Calu3 (cell line): ENCODE results near the gene PRAMEF8. TPM values are rescaled to one million over a fixed set of nuclear protein-coding genes. Genes with fewer than 3 reads are reported as not detected.
"Not testable (repeated sequence)": the region's sequence is repeated elsewhere in the genome, so short reads cannot be mapped to it uniquely, and the experiment has no call there.

ENCODE experiments used
- BruUV-seq: library from RNA; stranded (reverse); fragments of 400-500 nt; replicated peaks from 2 replicates; lab custom pipeline; 2021; lab: Mats Ljungman, UMichigan
- CTCF ChIA-PET: fragments of 300-600 bp; sonication (Branson Sonifier 250); formaldehyde crosslinking; loops from one replicate; lab custom pipeline; 2022; ENCODE audit warnings: antibody characterized with exemption; lab: Charles Lee
- DNase-seq: peaks from one replicate; pipeline ENCODE4 v3.0.0; 2022
- H3K27ac Mint-ChIP-seq: one replicate; pipeline ENCODE4 v1.8.0; 2022; ENCODE audit warnings: mixed read lengths; ENCODE audit not compliant: unreplicated experiment
- H3K27me3 Mint-ChIP-seq: one replicate; pipeline ENCODE4 v1.8.0; 2022; ENCODE audit warnings: mixed read lengths; ENCODE audit not compliant: unreplicated experiment
- H3K36me3 Mint-ChIP-seq: one replicate; pipeline ENCODE4 v1.8.0; 2022; ENCODE audit warnings: mild to moderate bottlenecking, moderate library complexity, mixed read lengths; ENCODE audit not compliant: insufficient read depth, unreplicated experiment
- H3K4me1 Mint-ChIP-seq: one replicate; pipeline ENCODE4 v1.8.0; 2022; ENCODE audit warnings: mild to moderate bottlenecking, low read depth, mixed read lengths; ENCODE audit not compliant: unreplicated experiment
- H3K4me3 Mint-ChIP-seq: one replicate; pipeline ENCODE4 v1.8.0; 2022; ENCODE audit warnings: mild to moderate bottlenecking, low read depth, moderate library complexity, mixed read lengths; ENCODE audit not compliant: unreplicated experiment
- H3K9me3 Mint-ChIP-seq: one replicate; pipeline ENCODE4 v1.8.0; 2022; ENCODE audit warnings: low read depth, mixed read lengths; ENCODE audit not compliant: unreplicated experiment
- intact Hi-C: fragments of 100-400 bp; cut with micrococcal nuclease; formaldehyde crosslinking; loops from one replicate; pipeline ENCODE4 v1.10.0; 2022; ENCODE audit not compliant: unreplicated experiment
- total RNA-seq: library from RNA; stranded (reverse); gene quantifications from 2 replicates; pipeline ENCODE4 v1.2.3, GENCODE V29; 2022

PRAMEF8 gene
- total RNA-seq, 1 experiment from 2014 or later: not detected

DNA sequence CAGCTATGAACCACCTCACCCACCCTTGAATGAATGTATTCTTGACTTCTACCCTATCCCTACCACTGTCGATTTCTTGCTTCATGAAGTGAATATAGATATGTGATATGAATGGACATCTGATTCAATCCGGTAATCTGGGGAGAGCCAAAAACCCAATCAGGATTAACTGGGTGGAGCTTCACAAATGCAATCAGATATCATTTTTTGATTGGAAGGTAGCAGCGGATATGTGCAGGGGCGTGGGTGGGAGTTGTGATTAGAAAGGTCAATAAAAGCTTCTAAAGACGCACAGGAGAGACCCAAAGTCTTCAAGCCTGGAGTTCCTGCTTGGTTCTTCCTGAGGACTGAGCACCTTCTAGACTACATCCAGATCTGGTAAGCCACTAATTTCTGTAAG is 31.0 kb downstream of the PRAMEF8 start, which contains the start of gene PRAMEF5:
TSS of gene PRAMEF5 (plus strand) at position 301 of the 400 bp plus-strand sequence. CDS start 5,071 bp downstream, outside the sequence.
- DNase-seq, BruUV-seq, intact Hi-C loops, H3K9me3 Mint-ChIP-seq, H3K4me1 Mint-ChIP-seq, H3K27ac Mint-ChIP-seq, CTCF ChIA-PET, H3K4me3 Mint-ChIP-seq, H3K27me3 Mint-ChIP-seq, H3K36me3 Mint-ChIP-seq: not testable (repeated sequence)

- H3K4me3 Mint-ChIP-seq, DNase-seq, H3K9me3 Mint-ChIP-seq, H3K4me1 Mint-ChIP-seq, BruUV-seq, H3K27ac Mint-ChIP-seq, CTCF ChIA-PET, H3K36me3 Mint-ChIP-seq, intact Hi-C loops, H3K27me3 Mint-ChIP-seq: not testable (repeated sequence)
Observed at GRCh38 chr1:13247122-13247521, 37.8 kb downstream of the PRAMEF8 start.

DNA sequence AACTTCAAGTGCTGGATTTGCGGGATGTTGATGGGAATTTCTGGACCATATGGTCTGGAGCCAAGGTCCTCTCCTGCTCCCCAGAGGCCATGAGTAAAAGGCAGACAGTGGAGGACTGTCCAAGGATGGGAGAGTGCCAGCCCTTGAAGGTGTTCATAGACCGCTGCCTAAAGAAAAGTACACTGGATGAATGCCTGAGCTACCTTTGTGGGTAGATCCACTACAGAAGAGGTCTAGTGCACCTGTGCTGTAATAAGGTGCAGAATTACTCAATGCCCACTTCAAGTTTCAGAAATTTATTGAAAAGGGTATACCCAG is 38.4 kb downstream of the PRAMEF8 start:
- intact Hi-C loops, H3K4me1 Mint-ChIP-seq: not testable (repeated sequence)

GRCh38 chr1:13245841-13246553 is 38.9 kb downstream of the PRAMEF8 start:
- H3K27me3 Mint-ChIP-seq, DNase-seq, BruUV-seq, H3K9me3 Mint-ChIP-seq, intact Hi-C loops, H3K27ac Mint-ChIP-seq, H3K4me1 Mint-ChIP-seq, H3K36me3 Mint-ChIP-seq, H3K4me3 Mint-ChIP-seq, CTCF ChIA-PET: not testable (repeated sequence)

More for the DNA sequence above, 38.4 kb downstream of the PRAMEF8 start:
- H3K27ac Mint-ChIP-seq, CTCF ChIA-PET, DNase-seq, H3K36me3 Mint-ChIP-seq, H3K9me3 Mint-ChIP-seq, H3K4me3 Mint-ChIP-seq, BruUV-seq, H3K27me3 Mint-ChIP-seq: not testable (repeated sequence)

- H3K4me3 Mint-ChIP-seq, H3K27ac Mint-ChIP-seq, H3K27me3 Mint-ChIP-seq, DNase-seq, H3K4me1 Mint-ChIP-seq, BruUV-seq, CTCF ChIA-PET, intact Hi-C loops, H3K36me3 Mint-ChIP-seq, H3K9me3 Mint-ChIP-seq: not testable (repeated sequence)
Observed at GRCh38 chr1:13243536-13244263, 41.2 kb downstream of the PRAMEF8 start.

DNA sequence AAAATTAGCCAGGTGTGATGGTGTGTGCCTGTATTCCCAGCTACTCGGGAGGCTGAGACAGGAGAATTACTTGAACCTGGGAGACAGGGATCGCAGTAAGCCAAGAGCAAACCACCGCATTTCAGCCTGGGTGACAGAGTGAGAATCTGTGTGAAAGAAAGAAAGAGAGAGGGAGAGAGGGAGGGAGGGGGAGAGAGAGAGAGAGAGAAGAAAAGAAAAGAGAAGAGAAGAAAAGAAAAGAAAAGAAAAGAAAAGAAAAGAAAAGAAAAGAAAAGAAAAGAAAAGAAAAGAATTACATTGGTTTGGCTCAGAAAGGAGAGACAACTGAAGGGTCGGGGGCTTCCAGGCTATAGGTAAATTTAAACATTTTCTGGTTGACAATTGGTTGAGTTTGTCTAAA is 45.3 kb downstream of the PRAMEF8 start:
- BruUV-seq, H3K4me3 Mint-ChIP-seq, H3K36me3 Mint-ChIP-seq, H3K27me3 Mint-ChIP-seq, CTCF ChIA-PET, H3K4me1 Mint-ChIP-seq, DNase-seq, H3K27ac Mint-ChIP-seq, H3K9me3 Mint-ChIP-seq, intact Hi-C loops: not testable (repeated sequence)

- H3K27me3 Mint-ChIP-seq, H3K9me3 Mint-ChIP-seq, BruUV-seq, H3K36me3 Mint-ChIP-seq, H3K4me1 Mint-ChIP-seq, DNase-seq, intact Hi-C loops, H3K27ac Mint-ChIP-seq, H3K4me3 Mint-ChIP-seq: not testable (repeated sequence)
- CTCF ChIA-PET: interaction anchor here (0.7 kb wide), 1 partner anchor 123 kb away, joined by 3 read pairs; no protein-coding TSS in a partner anchor
Observed at GRCh38 chr1:13237572-13237971, 47.4 kb downstream of the PRAMEF8 start.

GRCh38 chr1:13234057-13234456 is 50.9 kb downstream of the PRAMEF8 start:
- H3K9me3 Mint-ChIP-seq, H3K4me1 Mint-ChIP-seq, DNase-seq, H3K4me3 Mint-ChIP-seq, BruUV-seq, CTCF ChIA-PET, H3K27me3 Mint-ChIP-seq, intact Hi-C loops, H3K36me3 Mint-ChIP-seq, H3K27ac Mint-ChIP-seq: not testable (repeated sequence)

- H3K4me1 Mint-ChIP-seq, H3K36me3 Mint-ChIP-seq, CTCF ChIA-PET, H3K27ac Mint-ChIP-seq, intact Hi-C loops, H3K4me3 Mint-ChIP-seq, DNase-seq, H3K9me3 Mint-ChIP-seq, H3K27me3 Mint-ChIP-seq, BruUV-seq: not testable (repeated sequence)
Observed at GRCh38 chr1:13232056-13232455, 52.9 kb downstream of the PRAMEF8 start.
